Tibial nerve (tissue), 3 donors: ENCODE results near the gene CUEDC1.

Experiments used
- CTCF ChIP-seq, 5 experiments: fragments of 200-600 bp in 3 of 5; fragments of 450-650 bp in 2 of 5; sonication (generic) in 3 of 5; IDR thresholded peaks; one replicate each; pipeline ENCODE4 v1.5.1; 2016 to 2019; ENCODE audit warnings: antibody characterized with exemption in 5 of 5, mild to moderate bottlenecking in 3 of 5, moderate library complexity in 2 of 5
- POLR2A ChIP-seq, 2 donors: fragments of 450-650 bp; IDR thresholded peaks; one replicate each; pipeline ENCODE4 v1.6.1; 2017; ENCODE audit warnings: antibody characterized with exemption in 2 of 2, mild to moderate bottlenecking in 2 of 2, moderate library complexity in 2 of 2

DNA sequence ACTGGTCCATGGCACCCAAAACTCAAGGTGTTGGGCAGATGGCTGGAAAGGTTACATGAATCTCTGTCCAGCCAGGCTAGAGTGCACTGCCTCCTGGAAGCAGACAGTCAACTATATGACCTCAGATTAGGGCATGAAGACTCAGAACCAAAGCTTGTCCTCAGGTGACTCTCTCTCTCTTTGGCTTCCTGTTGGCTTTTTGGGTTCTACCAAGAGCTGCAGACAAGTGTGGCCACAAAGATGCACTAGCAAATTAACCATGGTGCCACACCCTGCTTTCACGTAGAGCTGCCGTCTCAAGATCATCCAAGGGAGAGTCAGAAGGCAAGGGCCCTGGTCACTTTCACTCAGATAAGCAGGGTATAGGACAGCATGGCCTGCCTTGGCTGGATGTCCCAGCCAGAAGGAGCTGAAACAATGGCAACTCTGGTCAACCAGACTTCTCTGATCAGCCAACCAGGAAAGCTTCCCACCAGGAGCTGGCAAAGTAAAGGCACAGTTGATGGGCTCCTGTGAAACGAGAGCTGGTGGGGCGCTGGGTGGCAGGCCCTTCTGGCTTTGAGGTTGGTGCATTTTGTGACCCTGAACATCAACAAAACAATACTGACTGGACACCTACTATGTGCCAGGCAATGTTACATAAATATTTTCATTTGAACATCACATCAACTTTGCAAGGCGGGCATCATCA is 31.9 kb downstream of the CUEDC1 start:
- TF ChIP-seq CTCF (IDR thresholded peaks at IDR 0.05) (no peak), POLR2A (IDR thresholded peaks at IDR 0.05) (no peak)
